CD1c-positive myeloid dendritic cell (primary cell): ENCODE measurements around the gene CGB3.

Experiments
- DNase-seq: peaks from one replicate; pipeline ENCODE4 v3.0.0-alpha.2; 2016; ENCODE audit errors: extremely low spot score

CGB3 gene

GRCh38 chr19:48988286-48988685 is 35.8 kb downstream of the CGB3 start:
- DNase-seq: no peak

- no peak for DNase-seq
Measured at GRCh38 chr19:48987323-48987722, 36.8 kb downstream of the CGB3 start.

- DNase-seq: no peak
Measured at GRCh38 chr19:48986211-48986610, 37.9 kb downstream of the CGB3 start.

- DNase-seq: no peak
Measured at GRCh38 chr19:48985711-48986110, 38.4 kb downstream of the CGB3 start.

GRCh38 chr19:48982280-48982679 is 41.9 kb downstream of the CGB3 start:
- DNase-seq: no peak

GRCh38 chr19:48977061-48977460 is 47.1 kb downstream of the CGB3 start:
- no peak for DNase-seq

GRCh38 chr19:48975947-48976847 is 47.9 kb downstream of the CGB3 start:
- DNase-seq: no peak
